NCI-H128 (cell line): ENCODE measurements around the gene CCDC51.
"Not testable (repeated sequence)": the region's sequence is repeated elsewhere in the genome, so short reads cannot be mapped to it uniquely, and the experiment has no call there.

ENCODE experiments used
- DNase-seq: peaks from one replicate; lab custom pipeline; 2025; ENCODE audit not compliant: unreplicated experiment; lab: John Stamatoyannopoulos, UW

Gene CCDC51

GRCh38 chr3:48466386-48467109, 26.6 kb upstream of the CCDC51 start:
- no peak for DNase-seq

- DNase-seq, result no peak
These were observed 25.8 kb upstream of the CCDC51 start for GRCh38 chr3:48465531-48466378.

GRCh38 chr3:48465237-48465530, 25.3 kb upstream of the CCDC51 start:
- DNase-seq, result no peak

- no peak for DNase-seq
These were observed 24.8 kb upstream of the CCDC51 start for GRCh38 chr3:48464713-48465221.

- DNase-seq, result no peak
These were observed 23.8 kb upstream of the CCDC51 start for GRCh38 chr3:48463703-48464102.

- not testable (repeated sequence) for DNase-seq
These were observed 21.8 kb upstream of the CCDC51 start for GRCh38 chr3:48461767-48462166.

GRCh38 chr3:48460517-48460902, 20.6 kb upstream of the CCDC51 start:
- no peak for DNase-seq

- DNase-seq, result no peak
These were observed 20.0 kb upstream of the CCDC51 start for GRCh38 chr3:48459773-48460516.

GRCh38 chr3:48459331-48459730, 19.4 kb upstream of the CCDC51 start:
- no peak for DNase-seq

- peak; percentile 27 for DNase-seq
These were observed 16.5 kb upstream of the CCDC51 start for GRCh38 chr3:48456456-48456855.

- no peak for DNase-seq
These were observed 11.4 kb upstream of the CCDC51 start for GRCh38 chr3:48451270-48451669.

GRCh38 chr3:48446425-48447193, 6.7 kb upstream of the CCDC51 start, which contains the start of gene ATRIP:
TSS of gene ATRIP (plus strand) at chr3:48446737. CDS start at chr3:48446846, 109 bp downstream.
- peak; percentile 20 for DNase-seq

GRCh38 chr3:48446043-48446424, 6.1 kb upstream of the CCDC51 start:
- no peak for DNase-seq

GRCh38 chr3:48445277-48445882, 5.5 kb upstream of the CCDC51 start:
- DNase-seq, result no peak

- DNase-seq, result no peak
These were observed 2.0 kb upstream of the CCDC51 start for GRCh38 chr3:48441940-48442339.

- no peak for DNase-seq
These were observed 655 bp upstream of the CCDC51 start for GRCh38 chr3:48440590-48440958.

- DNase-seq, result no peak
These were observed 2.1 kb downstream of the CCDC51 start for GRCh38 chr3:48437812-48438211.

GRCh38 chr3:48436855-48437254, 3.1 kb downstream of the CCDC51 start:
- no peak for DNase-seq

- DNase-seq, result no peak
These were observed 3.5 kb downstream of the CCDC51 start for GRCh38 chr3:48436477-48436787.

GRCh38 chr3:48435774-48436476, 4.0 kb downstream of the CCDC51 start:
- DNase-seq, result peak; percentile 63
